WTC11 (cell line): ENCODE measurements around the gene ENAH. TPM values are rescaled to one million over a fixed set of nuclear protein-coding genes. Genes with fewer than 3 reads are reported as not detected.

ENCODE experiments used
- ATAC-seq: fragments of 200-7000 bp; cut with Tn5 transposase; 2 replicates; pipeline ENCODE4 v1.10.0; 2021; ENCODE audit warnings: mild to moderate bottlenecking, moderate library complexity
- CTCF ChIA-PET: fragments of 300-600 bp; sonication (Branson Sonifier 250); formaldehyde crosslinking; loops from one replicate; lab custom pipeline; 2021; ENCODE audit warnings: antibody characterized with exemption; lab: Charles Lee
- POLR2A ChIA-PET: fragments of 350-600 bp; sonication (Branson Sonifier 250); formaldehyde crosslinking; loops from one replicate; lab custom pipeline; 2021; ENCODE audit warnings: antibody characterized with exemption; lab: Charles Lee
- DNase-seq: peaks from one replicate; pipeline ENCODE4 v3.0.0; 2021; ENCODE audit warnings: low spot score
- H3K27ac Mint-ChIP-seq: 2 replicates; pipeline ENCODE4 v1.8.0; 2021; ENCODE audit warnings: mixed read lengths
- H3K27me3 Mint-ChIP-seq: 2 replicates; pipeline ENCODE4 v1.8.0; 2021; ENCODE audit warnings: low read depth, mild to moderate bottlenecking, moderate library complexity, mixed read lengths
- H3K36me3 Mint-ChIP-seq: 2 replicates; pipeline ENCODE4 v1.8.0; 2021; ENCODE audit warnings: mixed read lengths
- H3K4me1 Mint-ChIP-seq: 2 replicates; pipeline ENCODE4 v1.8.0; 2022; ENCODE audit warnings: mixed read lengths
- H3K4me3 Mint-ChIP-seq: 2 replicates; pipeline ENCODE4 v1.8.0; 2021; ENCODE audit warnings: mild to moderate bottlenecking, moderate library complexity, mixed read lengths
- H3K9me3 Mint-ChIP-seq: 2 replicates; pipeline ENCODE4 v1.8.0; 2021; ENCODE audit warnings: mixed read lengths
- CREB1 ChIP-seq: sonication (generic); formaldehyde crosslinking; IDR thresholded peaks from 2 replicates; pipeline ENCODE4 v1.8.0; 2023; ENCODE audit warnings: mild to moderate bottlenecking, missing genetic modification reagents
- E2F1 ChIP-seq: sonication (generic); formaldehyde crosslinking; IDR thresholded peaks from 2 replicates; pipeline ENCODE4 v1.8.0; 2022; ENCODE audit warnings: mild to moderate bottlenecking, missing genetic modification reagents
- GTF2I ChIP-seq: fragments of 250-450 bp; sonication (Bioruptor Pico); conservative IDR thresholded peaks from 2 replicates; pipeline ENCODE4 v1.4.0; 2021; ENCODE audit warnings: mild to moderate bottlenecking
- MAX ChIP-seq: sonication (generic); formaldehyde crosslinking; IDR thresholded peaks from 2 replicates; pipeline ENCODE4 v1.8.0; 2022; ENCODE audit warnings: mild to moderate bottlenecking, missing genetic modification reagents
- NFE2L1 ChIP-seq: sonication (generic); formaldehyde crosslinking; IDR thresholded peaks from 2 replicates; pipeline ENCODE4 v1.8.1; 2023; ENCODE audit warnings: missing genetic modification reagents
- RELA ChIP-seq: sonication (generic); formaldehyde crosslinking; IDR thresholded peaks from 2 replicates; pipeline ENCODE4 v1.8.1; 2022; ENCODE audit warnings: missing genetic modification reagents, mild to moderate bottlenecking, borderline replicate concordance
- SMAD3 ChIP-seq: sonication (generic); formaldehyde crosslinking; IDR thresholded peaks from 2 replicates; pipeline ENCODE4 v1.8.0; 2022; ENCODE audit warnings: missing genetic modification reagents, mild to moderate bottlenecking, borderline replicate concordance
- SP1 ChIP-seq: sonication (generic); formaldehyde crosslinking; conservative IDR thresholded peaks from 2 replicates; pipeline ENCODE4 v1.8.1; 2022; ENCODE audit warnings: missing genetic modification reagents
- ZBTB21 ChIP-seq: sonication (generic); formaldehyde crosslinking; IDR thresholded peaks from 2 replicates; pipeline ENCODE4 v1.8.1; 2023; ENCODE audit warnings: mild to moderate bottlenecking, missing genetic modification reagents, borderline replicate concordance
- ZMAT4 ChIP-seq: fragments of 250-450 bp; sonication (Bioruptor Pico); IDR thresholded peaks from 2 replicates; pipeline ENCODE4 v1.9.0; 2021; ENCODE audit warnings: mild to moderate bottlenecking
- ZNF138 ChIP-seq: sonication (generic); formaldehyde crosslinking; conservative IDR thresholded peaks from 2 replicates; pipeline ENCODE4 v1.8.1; 2022; ENCODE audit warnings: mild to moderate bottlenecking, moderate library complexity, missing genetic modification reagents
- ZNF281 ChIP-seq: sonication (generic); formaldehyde crosslinking; IDR thresholded peaks from 2 replicates; pipeline ENCODE4 v1.8.0; 2023; ENCODE audit warnings: mild to moderate bottlenecking, missing genetic modification reagents
- ZNF317 ChIP-seq: sonication (generic); formaldehyde crosslinking; IDR thresholded peaks from 2 replicates; pipeline ENCODE4 v1.8.1; 2023; ENCODE audit warnings: low read depth, mild to moderate bottlenecking, moderate library complexity, missing genetic modification reagents, borderline replicate concordance
- ZNF671 ChIP-seq: fragments of 250-450 bp; sonication (Bioruptor Pico); IDR thresholded peaks from 2 replicates; pipeline ENCODE4 v1.8.0; 2021; ENCODE audit warnings: mild to moderate bottlenecking
- total RNA-seq: library from RNA; stranded (reverse); gene quantifications from 3 replicates; pipeline ENCODE4 v1.2.3, GENCODE V29; 2021
- TF ChIP-seq, protein P1 (sequence below): fragments of 250-450 bp; sonication (Bioruptor Pico); IDR thresholded peaks from 2 replicates; pipeline ENCODE4 v1.8.0; 2021; ENCODE audit warnings: mild to moderate bottlenecking
- TF ChIP-seq, protein P2 (sequence below): sonication (generic); formaldehyde crosslinking; IDR thresholded peaks from 2 replicates; pipeline ENCODE4 v1.8.1; 2023; ENCODE audit warnings: mild to moderate bottlenecking, moderate library complexity, missing genetic modification reagents
- TF ChIP-seq, protein P3 (sequence below): sonication (generic); formaldehyde crosslinking; IDR thresholded peaks from 2 replicates; pipeline ENCODE4 v1.8.1; 2023; ENCODE audit warnings: mild to moderate bottlenecking, missing genetic modification reagents, moderate library complexity
- TF ChIP-seq, protein P4 (sequence below): fragments of 250-450 bp; sonication (Bioruptor Pico); conservative IDR thresholded peaks from 2 replicates; pipeline ENCODE4 v1.9.0; 2021; ENCODE audit warnings: mild to moderate bottlenecking

The ENAH gene
- total RNA-seq, 1 experiment from 2014 or later = 227 TPM

DNA sequence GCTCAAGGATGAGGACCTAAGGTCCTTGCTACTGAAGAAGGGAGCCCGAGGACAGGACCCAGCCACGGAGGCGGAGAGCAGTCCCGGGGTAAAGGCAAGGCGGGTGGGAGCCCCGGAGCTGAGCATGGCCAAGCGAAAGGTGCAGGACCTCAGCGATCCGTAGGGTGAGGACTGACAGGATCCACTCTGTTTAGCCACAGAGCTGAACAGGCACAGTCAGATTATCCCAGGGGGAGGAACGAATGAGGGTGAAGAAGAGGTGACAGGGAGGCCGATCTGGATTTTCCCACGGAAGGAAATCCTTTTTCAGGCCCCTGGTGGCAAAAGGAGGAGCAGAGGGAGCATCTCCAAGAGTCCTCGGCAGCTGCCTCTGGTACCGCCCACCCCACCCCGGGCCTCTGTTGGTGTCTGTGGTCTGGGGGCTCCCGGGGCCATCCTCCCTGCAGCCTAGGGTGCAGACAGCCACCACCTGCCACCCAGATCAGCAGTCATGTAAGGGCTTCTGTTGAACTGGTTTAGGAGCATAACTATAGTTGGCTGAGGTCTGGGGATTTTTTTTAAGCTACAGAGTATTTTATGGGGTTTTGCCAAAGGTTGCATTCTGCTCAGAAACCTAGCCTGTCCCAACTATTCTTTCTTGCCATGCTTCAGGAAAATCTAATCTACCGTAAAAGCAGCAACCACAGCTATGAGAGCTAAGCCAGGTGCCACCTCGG is 192.7 kb downstream of the ENAH start:
- H3K9me3 Mint-ChIP-seq = peaks cover 14% of the 10 kb centered on the region
- CTCF ChIA-PET = interaction anchor here (1.2 to 3.3 kb wide), 5 partner anchors 15 to 350 kb away, joined by 3 to 25 read pairs (median 8); partner anchors contain the start of gene EPHX1
- H3K4me1 Mint-ChIP-seq = peaks cover 40% of the 10 kb centered on the region
- POLR2A ChIA-PET = no interaction called here
- no peak for DNase-seq
- no peaks in the 10 kb centered on the region for H3K27me3 Mint-ChIP-seq
- H3K4me3 Mint-ChIP-seq = no peak overlapping the region
- 0 out of 2 replicates have a peak, but pooled peaks cover 6% of the 10 kb centered on the region for H3K36me3 Mint-ChIP-seq
- TF ChIP-seq ZNF671 (CRISPR knock-in tag) = no peak
- no peak for TF ChIP-seq SMAD3 (CRISPR knock-in tag)
- no peak for TF ChIP-seq CREB1 (CRISPR knock-in tag)
- no peak for TF ChIP-seq ZMAT4 (CRISPR knock-in tag)
- TF ChIP-seq GTF2I (CRISPR knock-in tag) = no peak
- TF ChIP-seq SP1 = no peak
- no peak overlapping the region for H3K27ac Mint-ChIP-seq
- ATAC-seq = no peak

DNA sequence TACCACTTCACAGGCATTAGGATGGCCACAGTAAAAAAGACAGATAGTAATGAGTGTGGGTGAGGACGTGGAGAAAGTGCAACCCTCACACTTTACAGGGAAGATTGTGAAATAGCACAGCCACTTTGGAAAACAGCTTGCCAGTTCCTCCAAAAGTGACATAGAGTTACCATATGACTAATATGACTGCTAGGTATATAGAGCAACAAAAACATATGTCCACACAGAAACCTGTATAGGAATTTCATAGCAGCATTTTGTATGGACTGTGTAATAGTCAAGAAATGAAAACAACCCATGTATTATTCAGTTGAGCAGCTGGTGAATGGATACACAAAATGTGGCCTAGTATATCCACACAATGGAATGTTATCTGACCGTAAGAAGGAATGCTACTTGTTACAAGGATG is 194.7 kb downstream of the ENAH start:
- H3K4me1 Mint-ChIP-seq = peaks cover 21% of the 10 kb centered on the region
- DNase-seq (no peak), ATAC-seq (no peak)
- TF ChIP-seq, protein P1, sequence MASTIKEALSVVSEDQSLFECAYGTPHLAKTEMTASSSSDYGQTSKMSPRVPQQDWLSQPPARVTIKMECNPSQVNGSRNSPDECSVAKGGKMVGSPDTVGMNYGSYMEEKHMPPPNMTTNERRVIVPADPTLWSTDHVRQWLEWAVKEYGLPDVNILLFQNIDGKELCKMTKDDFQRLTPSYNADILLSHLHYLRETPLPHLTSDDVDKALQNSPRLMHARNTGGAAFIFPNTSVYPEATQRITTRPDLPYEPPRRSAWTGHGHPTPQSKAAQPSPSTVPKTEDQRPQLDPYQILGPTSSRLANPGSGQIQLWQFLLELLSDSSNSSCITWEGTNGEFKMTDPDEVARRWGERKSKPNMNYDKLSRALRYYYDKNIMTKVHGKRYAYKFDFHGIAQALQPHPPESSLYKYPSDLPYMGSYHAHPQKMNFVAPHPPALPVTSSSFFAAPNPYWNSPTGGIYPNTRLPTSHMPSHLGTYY = no peak
- TF ChIP-seq NFE2L1 (CRISPR knock-in tag) (no peak), E2F1 (CRISPR knock-in tag) (no peak), CREB1 (CRISPR knock-in tag) (no peak), ZNF317 (no peak), ZBTB21 (CRISPR knock-in tag) (no peak), RELA (CRISPR knock-in tag) (no peak), ZNF138 (CRISPR knock-in tag) (no peak), MAX (CRISPR knock-in tag) (no peak), ZMAT4 (CRISPR knock-in tag) (no peak), ZNF281 (CRISPR knock-in tag) (no peak)
- TF ChIP-seq, protein P2, sequence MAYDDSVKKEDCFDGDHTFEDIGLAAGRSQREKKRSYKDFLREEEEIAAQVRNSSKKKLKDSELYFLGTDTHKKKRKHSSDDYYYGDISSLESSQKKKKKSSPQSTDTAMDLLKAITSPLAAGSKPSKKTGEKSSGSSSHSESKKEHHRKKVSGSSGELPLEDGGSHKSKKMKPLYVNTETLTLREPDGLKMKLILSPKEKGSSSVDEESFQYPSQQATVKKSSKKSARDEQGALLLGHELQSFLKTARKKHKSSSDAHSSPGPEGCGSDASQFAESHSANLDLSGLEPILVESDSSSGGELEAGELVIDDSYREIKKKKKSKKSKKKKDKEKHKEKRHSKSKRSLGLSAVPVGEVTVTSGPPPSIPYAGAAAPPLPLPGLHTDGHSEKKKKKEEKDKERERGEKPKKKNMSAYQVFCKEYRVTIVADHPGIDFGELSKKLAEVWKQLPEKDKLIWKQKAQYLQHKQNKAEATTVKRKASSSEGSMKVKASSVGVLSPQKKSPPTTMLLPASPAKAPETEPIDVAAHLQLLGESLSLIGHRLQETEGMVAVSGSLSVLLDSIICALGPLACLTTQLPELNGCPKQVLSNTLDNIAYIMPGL (CRISPR knock-in tag) = no peak
- TF ChIP-seq, protein P3, sequence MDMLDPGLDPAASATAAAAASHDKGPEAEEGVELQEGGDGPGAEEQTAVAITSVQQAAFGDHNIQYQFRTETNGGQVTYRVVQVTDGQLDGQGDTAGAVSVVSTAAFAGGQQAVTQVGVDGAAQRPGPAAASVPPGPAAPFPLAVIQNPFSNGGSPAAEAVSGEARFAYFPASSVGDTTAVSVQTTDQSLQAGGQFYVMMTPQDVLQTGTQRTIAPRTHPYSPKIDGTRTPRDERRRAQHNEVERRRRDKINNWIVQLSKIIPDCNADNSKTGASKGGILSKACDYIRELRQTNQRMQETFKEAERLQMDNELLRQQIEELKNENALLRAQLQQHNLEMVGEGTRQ = no peak
- TF ChIP-seq, protein P4, sequence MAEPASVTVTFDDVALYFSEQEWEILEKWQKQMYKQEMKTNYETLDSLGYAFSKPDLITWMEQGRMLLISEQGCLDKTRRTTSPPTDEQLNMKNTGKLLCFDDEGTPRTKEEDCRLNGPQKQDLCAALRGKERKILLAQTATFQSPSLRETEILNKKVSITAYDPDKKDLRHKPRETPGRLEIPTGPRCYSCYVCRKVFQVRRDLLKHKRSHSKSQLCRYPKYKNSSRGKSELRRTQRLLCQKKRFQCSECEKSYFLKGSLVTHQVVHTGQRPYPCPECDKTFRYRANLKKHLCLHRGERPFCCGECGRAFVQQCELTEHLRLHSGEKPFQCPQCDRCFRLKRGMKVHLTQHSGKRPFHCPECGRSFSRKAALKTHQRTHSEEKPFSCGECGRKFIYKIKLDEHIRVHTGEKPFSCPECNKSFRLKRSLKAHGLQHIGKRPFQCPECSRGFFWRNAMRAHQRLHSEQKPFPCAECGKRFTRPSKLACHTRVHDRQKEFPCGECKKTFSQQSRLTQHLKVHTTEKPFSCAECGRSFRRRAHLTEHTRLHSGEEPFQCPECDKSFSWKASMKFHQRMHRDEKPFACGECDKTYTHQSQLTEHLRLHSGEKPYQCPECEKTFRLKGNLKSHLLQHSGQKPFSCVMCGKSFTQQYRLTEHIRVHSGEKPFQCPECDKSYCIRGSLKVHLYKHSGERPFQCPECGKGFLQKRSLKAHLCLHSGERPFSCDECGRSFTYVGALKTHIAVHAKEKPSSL (CRISPR knock-in tag) = no peak
- H3K27ac Mint-ChIP-seq = no peak overlapping the region
- H3K36me3 Mint-ChIP-seq = 0 out of 2 replicates have a peak, but pooled peaks cover 6% of the 10 kb centered on the region
- CTCF ChIA-PET = no interaction called here
- POLR2A ChIA-PET = no interaction called here
- H3K4me3 Mint-ChIP-seq = no peak overlapping the region
- peaks cover 14% of the 10 kb centered on the region for H3K9me3 Mint-ChIP-seq
- H3K27me3 Mint-ChIP-seq = no peaks in the 10 kb centered on the region
